ENCODE results near the gene RASGRP1. TPM values are rescaled to one million over a fixed set of nuclear protein-coding genes. Genes with fewer than 3 reads are reported as not detected.
"Not testable (repeated sequence)": the region's sequence is repeated elsewhere in the genome, so short reads cannot be mapped to it uniquely, and the experiment has no call there.

Gene RASGRP1
- total RNA-seq, 1 experiment from 2014 or later = 2.8 TPM

DNA sequence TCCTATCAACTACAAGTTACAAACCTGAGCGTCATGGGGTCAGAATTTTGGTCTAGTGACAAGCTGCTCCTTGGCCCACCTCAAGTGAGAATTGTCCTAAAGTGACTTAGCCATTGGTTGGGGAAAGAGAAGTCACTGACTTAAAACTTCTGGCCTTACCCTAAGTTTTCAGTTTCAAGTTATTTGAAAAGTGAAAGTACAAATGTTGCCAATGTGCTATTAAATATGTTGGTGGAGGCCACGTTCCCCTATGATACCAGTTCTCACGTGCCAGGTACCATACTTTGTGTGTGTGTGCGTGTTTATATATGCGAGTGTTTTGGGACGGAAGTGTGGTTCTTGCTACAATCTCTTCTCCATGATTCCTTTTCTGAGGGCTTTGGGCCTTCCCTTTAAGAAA, 22.6 kb upstream of the RASGRP1 start (continued):
- no peak for TF ChIP-seq NR2C2 (CRISPR knock-in tag; IDR thresholded peaks at IDR 0.05)
- TF ChIP-seq, protein P1, sequence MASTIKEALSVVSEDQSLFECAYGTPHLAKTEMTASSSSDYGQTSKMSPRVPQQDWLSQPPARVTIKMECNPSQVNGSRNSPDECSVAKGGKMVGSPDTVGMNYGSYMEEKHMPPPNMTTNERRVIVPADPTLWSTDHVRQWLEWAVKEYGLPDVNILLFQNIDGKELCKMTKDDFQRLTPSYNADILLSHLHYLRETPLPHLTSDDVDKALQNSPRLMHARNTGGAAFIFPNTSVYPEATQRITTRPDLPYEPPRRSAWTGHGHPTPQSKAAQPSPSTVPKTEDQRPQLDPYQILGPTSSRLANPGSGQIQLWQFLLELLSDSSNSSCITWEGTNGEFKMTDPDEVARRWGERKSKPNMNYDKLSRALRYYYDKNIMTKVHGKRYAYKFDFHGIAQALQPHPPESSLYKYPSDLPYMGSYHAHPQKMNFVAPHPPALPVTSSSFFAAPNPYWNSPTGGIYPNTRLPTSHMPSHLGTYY (CRISPR knock-in tag; IDR thresholded peaks at IDR 0.05) = no peak
- no peak for TF ChIP-seq NFE2L1 (CRISPR knock-in tag; IDR thresholded peaks at IDR 0.05)
- TF ChIP-seq MYBL2 (CRISPR knock-in tag; IDR thresholded peaks at IDR 0.05) = no peak
- TF ChIP-seq ZNF232 (CRISPR knock-in tag; IDR thresholded peaks at IDR 0.05) = no peak

DNA sequence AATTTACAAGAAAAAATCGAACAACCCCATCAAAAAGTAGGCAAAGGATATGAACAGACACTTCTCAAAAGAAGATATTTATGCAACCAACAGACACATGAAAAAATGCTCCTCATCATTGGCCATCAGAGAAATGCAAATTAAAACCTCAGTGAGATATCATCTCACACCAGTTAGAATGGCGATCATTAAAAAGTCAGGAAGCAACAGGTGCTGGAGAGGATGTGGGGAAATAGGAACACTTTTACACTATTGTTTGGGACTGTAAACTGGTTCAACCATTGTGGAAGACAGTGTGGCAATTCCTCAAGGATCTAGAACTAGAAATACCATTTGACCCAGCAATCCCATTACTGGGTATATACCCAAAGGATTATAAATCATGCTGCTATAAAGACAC, 21.4 kb upstream of the RASGRP1 start:
- H3K27ac Mint-ChIP-seq; DNase-seq (ENCODE audit: low spot score); H3K36me3 Mint-ChIP-seq; H3K4me1 Mint-ChIP-seq; H3K4me3 Mint-ChIP-seq; ATAC-seq; POLR2A ChIA-PET: not testable (repeated sequence)
- peaks cover 22% of the 10 kb centered on the region for H3K27me3 Mint-ChIP-seq (ENCODE audit: low read depth)
- CTCF ChIA-PET = interaction anchor here (1.9 kb wide), 1 partner anchor 22 kb away, joined by 7 read pairs; no protein-coding TSS in a partner anchor
- H3K9me3 Mint-ChIP-seq = peaks cover 22% of the 10 kb centered on the region

DNA sequence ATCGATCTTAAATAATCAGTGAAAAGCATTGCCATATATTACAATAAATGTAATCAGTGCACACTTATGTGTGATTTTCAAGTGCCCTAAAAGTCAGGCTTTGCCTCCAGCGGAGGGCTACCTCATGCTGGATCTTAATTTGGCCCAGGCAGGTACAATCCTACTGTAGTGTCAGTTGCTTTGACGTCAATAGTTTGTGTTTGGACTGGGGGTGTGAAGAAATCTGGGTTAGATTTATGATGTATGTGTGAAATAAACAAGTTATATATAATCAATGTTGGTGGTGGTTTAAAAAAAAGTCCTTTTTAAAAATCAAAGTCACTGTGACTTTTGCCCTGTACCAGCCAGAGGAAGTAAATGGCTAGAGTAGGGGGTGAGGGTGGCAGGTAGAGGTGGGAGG, 14.0 kb upstream of the RASGRP1 start:
- Mint-ChIP-seq H3K27me3 (ENCODE audit: low read depth) (peaks cover 8% of the 10 kb centered on the region), H3K4me3 (no peak overlapping the region), H3K36me3 (peaks cover 2% of the 10 kb centered on the region; the same call in 1 of the 2 replicates), H3K27ac (no peak overlapping the region), H3K9me3 (peaks cover 18% of the 10 kb centered on the region), H3K4me1 (peaks cover 7% of the 10 kb centered on the region)
- POLR2A ChIA-PET = interaction anchor here (0.6 to 0.7 kb wide), 2 partner anchors 10 to 1692 kb away, joined by 3 to 4 read pairs; no protein-coding TSS in a partner anchor
- TF ChIP-seq, protein P2, sequence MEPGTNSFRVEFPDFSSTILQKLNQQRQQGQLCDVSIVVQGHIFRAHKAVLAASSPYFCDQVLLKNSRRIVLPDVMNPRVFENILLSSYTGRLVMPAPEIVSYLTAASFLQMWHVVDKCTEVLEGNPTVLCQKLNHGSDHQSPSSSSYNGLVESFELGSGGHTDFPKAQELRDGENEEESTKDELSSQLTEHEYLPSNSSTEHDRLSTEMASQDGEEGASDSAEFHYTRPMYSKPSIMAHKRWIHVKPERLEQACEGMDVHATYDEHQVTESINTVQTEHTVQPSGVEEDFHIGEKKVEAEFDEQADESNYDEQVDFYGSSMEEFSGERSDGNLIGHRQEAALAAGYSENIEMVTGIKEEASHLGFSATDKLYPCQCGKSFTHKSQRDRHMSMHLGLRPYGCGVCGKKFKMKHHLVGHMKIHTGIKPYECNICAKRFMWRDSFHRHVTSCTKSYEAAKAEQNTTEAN (CRISPR knock-in tag; IDR thresholded peaks at IDR 0.05) = no peak
- TF ChIP-seq ZNF138 (CRISPR knock-in tag; conservative IDR thresholded peaks at IDR 0.05) = no peak
- TF ChIP-seq, protein P1 (CRISPR knock-in tag; IDR thresholded peaks at IDR 0.05) = no peak
- TF ChIP-seq, protein P3, sequence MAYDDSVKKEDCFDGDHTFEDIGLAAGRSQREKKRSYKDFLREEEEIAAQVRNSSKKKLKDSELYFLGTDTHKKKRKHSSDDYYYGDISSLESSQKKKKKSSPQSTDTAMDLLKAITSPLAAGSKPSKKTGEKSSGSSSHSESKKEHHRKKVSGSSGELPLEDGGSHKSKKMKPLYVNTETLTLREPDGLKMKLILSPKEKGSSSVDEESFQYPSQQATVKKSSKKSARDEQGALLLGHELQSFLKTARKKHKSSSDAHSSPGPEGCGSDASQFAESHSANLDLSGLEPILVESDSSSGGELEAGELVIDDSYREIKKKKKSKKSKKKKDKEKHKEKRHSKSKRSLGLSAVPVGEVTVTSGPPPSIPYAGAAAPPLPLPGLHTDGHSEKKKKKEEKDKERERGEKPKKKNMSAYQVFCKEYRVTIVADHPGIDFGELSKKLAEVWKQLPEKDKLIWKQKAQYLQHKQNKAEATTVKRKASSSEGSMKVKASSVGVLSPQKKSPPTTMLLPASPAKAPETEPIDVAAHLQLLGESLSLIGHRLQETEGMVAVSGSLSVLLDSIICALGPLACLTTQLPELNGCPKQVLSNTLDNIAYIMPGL (CRISPR knock-in tag; IDR thresholded peaks at IDR 0.05) = no peak
- no peak for DNase-seq (ENCODE audit: low spot score)
- no peak for ATAC-seq
- CTCF ChIA-PET = interaction anchor here (0.8 to 1.7 kb wide), 3 partner anchors 15 to 138 kb away, joined by 4 to 5 read pairs (median 4); no protein-coding TSS in a partner anchor

DNA sequence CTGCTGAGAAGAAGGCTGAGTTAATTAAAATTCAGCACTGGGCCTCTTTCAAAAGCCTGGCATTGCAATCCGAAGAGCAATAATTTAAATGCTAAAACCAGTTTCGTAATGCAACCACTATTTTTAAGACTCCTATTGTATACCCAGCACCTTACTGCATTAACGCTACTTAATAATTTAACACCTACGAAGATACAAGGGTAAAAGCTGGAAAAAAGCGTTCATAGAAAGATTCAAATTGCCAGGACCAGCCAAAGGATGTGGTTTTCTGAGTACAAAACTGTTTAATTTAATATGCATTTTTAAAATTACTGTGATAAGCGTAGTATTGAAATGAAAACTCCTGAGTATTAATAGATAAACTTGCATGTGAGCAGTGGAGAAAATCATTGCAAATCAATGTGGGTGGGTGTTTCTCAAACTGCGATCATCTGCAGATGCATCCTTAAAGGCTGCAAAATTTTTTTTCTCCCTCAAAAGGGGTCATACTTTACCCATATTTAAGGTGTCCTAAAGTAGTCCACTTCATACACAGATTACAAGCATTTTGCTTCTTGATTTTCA, 12.9 kb upstream of the RASGRP1 start:
- TF ChIP-seq, protein P4, sequence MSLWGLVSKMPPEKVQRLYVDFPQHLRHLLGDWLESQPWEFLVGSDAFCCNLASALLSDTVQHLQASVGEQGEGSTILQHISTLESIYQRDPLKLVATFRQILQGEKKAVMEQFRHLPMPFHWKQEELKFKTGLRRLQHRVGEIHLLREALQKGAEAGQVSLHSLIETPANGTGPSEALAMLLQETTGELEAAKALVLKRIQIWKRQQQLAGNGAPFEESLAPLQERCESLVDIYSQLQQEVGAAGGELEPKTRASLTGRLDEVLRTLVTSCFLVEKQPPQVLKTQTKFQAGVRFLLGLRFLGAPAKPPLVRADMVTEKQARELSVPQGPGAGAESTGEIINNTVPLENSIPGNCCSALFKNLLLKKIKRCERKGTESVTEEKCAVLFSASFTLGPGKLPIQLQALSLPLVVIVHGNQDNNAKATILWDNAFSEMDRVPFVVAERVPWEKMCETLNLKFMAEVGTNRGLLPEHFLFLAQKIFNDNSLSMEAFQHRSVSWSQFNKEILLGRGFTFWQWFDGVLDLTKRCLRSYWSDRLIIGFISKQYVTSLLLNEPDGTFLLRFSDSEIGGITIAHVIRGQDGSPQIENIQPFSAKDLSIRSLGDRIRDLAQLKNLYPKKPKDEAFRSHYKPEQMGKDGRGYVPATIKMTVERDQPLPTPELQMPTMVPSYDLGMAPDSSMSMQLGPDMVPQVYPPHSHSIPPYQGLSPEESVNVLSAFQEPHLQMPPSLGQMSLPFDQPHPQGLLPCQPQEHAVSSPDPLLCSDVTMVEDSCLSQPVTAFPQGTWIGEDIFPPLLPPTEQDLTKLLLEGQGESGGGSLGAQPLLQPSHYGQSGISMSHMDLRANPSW (CRISPR knock-in tag; conservative IDR thresholded peaks at IDR 0.05; ENCODE audit: low read depth) = no peak
- TF ChIP-seq NR3C1 (CRISPR knock-in tag; conservative IDR thresholded peaks at IDR 0.05; ENCODE audit: low read depth) (no peak), ZNF121 (CRISPR knock-in tag; IDR thresholded peaks at IDR 0.05) (no peak), ESRRA (CRISPR knock-in tag; IDR thresholded peaks at IDR 0.05; ENCODE audit: borderline replicate concordance) (no peak), NR2C2 (CRISPR knock-in tag; IDR thresholded peaks at IDR 0.05) (no peak)
- TF ChIP-seq, protein P5, sequence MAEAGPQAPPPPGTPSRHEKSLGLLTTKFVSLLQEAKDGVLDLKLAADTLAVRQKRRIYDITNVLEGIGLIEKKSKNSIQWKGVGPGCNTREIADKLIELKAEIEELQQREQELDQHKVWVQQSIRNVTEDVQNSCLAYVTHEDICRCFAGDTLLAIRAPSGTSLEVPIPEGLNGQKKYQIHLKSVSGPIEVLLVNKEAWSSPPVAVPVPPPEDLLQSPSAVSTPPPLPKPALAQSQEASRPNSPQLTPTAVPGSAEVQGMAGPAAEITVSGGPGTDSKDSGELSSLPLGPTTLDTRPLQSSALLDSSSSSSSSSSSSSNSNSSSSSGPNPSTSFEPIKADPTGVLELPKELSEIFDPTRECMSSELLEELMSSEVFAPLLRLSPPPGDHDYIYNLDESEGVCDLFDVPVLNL (CRISPR knock-in tag; IDR thresholded peaks at IDR 0.05; ENCODE audit: borderline replicate concordance, low read depth) = no peak
- TF ChIP-seq, protein P6, sequence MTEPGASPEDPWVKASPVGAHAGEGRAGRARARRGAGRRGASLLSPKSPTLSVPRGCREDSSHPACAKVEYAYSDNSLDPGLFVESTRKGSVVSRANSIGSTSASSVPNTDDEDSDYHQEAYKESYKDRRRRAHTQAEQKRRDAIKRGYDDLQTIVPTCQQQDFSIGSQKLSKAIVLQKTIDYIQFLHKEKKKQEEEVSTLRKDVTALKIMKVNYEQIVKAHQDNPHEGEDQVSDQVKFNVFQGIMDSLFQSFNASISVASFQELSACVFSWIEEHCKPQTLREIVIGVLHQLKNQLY (CRISPR knock-in tag; IDR thresholded peaks at IDR 0.05) = no peak
- TF ChIP-seq, protein P7, sequence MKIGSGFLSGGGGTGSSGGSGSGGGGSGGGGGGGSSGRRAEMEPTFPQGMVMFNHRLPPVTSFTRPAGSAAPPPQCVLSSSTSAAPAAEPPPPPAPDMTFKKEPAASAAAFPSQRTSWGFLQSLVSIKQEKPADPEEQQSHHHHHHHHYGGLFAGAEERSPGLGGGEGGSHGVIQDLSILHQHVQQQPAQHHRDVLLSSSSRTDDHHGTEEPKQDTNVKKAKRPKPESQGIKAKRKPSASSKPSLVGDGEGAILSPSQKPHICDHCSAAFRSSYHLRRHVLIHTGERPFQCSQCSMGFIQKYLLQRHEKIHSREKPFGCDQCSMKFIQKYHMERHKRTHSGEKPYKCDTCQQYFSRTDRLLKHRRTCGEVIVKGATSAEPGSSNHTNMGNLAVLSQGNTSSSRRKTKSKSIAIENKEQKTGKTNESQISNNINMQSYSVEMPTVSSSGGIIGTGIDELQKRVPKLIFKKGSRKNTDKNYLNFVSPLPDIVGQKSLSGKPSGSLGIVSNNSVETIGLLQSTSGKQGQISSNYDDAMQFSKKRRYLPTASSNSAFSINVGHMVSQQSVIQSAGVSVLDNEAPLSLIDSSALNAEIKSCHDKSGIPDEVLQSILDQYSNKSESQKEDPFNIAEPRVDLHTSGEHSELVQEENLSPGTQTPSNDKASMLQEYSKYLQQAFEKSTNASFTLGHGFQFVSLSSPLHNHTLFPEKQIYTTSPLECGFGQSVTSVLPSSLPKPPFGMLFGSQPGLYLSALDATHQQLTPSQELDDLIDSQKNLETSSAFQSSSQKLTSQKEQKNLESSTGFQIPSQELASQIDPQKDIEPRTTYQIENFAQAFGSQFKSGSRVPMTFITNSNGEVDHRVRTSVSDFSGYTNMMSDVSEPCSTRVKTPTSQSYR (CRISPR knock-in tag; IDR thresholded peaks at IDR 0.05) = no peak
- no peak for ATAC-seq
- POLR2A ChIA-PET = no interaction called here
- H3K27me3 Mint-ChIP-seq (ENCODE audit: low read depth) = peaks cover 5% of the 10 kb centered on the region
- H3K36me3 Mint-ChIP-seq = peaks cover 2% of the 10 kb centered on the region; the same call in 1 of the 2 replicates
- H3K9me3 Mint-ChIP-seq = peaks cover 14% of the 10 kb centered on the region
- peaks cover 7% of the 10 kb centered on the region for H3K4me1 Mint-ChIP-seq
- CTCF ChIA-PET = interaction anchor here (0.6 to 1.7 kb wide), 4 partner anchors 14 to 137 kb away, joined by 3 to 7 read pairs (median 4); no protein-coding TSS in a partner anchor
- H3K27ac Mint-ChIP-seq = no peak overlapping the region
- H3K4me3 Mint-ChIP-seq = no peak overlapping the region
- DNase-seq (ENCODE audit: low spot score) = no peak
